Thyroid gland (tissue), 4 donors: ENCODE data around the gene NRIP3. TPM values are rescaled to one million over a fixed set of nuclear protein-coding genes. Genes with fewer than 3 reads are reported as not detected.

ENCODE experiments used
- DNase-seq, 2 donors: peaks; one replicate each; pipeline ENCODE4 v3.0.0-alpha.2; 2019
- H3K27ac ChIP-seq, 3 donors: fragments of 200-600 bp; sonication (generic); 1 replicate in 2 of 3; 2 replicates in 1 of 3; pipeline ENCODE4 v1.5.1; 2016 to 2019; ENCODE audit warnings: mild to moderate bottlenecking in 1 of 3, moderate library complexity in 1 of 3
- H3K27me3 ChIP-seq: fragments of 200-600 bp; sonication (generic); one replicate; pipeline ENCODE4 v1.5.1; 2019
- H3K36me3 ChIP-seq, 2 donors: fragments of 200-600 bp; sonication (generic); one replicate each; pipeline ENCODE4 v1.5.1; 2016 to 2019
- H3K4me1 ChIP-seq, 2 donors: fragments of 200-600 bp; sonication (generic); one replicate each; pipeline ENCODE4 v1.5.1; 2017 to 2019
- H3K4me3 ChIP-seq, 3 donors: fragments of 200-600 bp; sonication (generic); replicated peaks in 1 of 3; 1 replicate in 2 of 3; 2 replicates in 1 of 3; pipeline ENCODE4 v1.5.1; 2016; ENCODE audit warnings: mild to moderate bottlenecking in 1 of 3
- H3K9me3 ChIP-seq: fragments of 200-600 bp; sonication (generic); one replicate; pipeline ENCODE4 v1.5.1; 2017
- CTCF ChIP-seq, 6 experiments: fragments of 200-600 bp in 3 of 6; fragments of 450-650 bp in 3 of 6; sonication (generic) in 3 of 6; IDR thresholded peaks; one replicate each; pipeline ENCODE4 v1.5.1; 2016 to 2019; ENCODE audit warnings: antibody characterized with exemption in 6 of 6, mild to moderate bottlenecking in 2 of 6, inconsistent platforms in 1 of 6, moderate library complexity in 1 of 6
- POLR2A ChIP-seq, 2 donors: fragments of 450-650 bp; IDR thresholded peaks; one replicate each; pipeline ENCODE4 v1.6.1; 2017; ENCODE audit warnings: antibody characterized with exemption in 2 of 2, mild to moderate bottlenecking in 2 of 2, moderate library complexity in 1 of 2
- WGBS, 2 donors: methylation state at CpG; one replicate each; pipeline ENCODE4 v1.1.5; 2017; 5-methylcytosine and 5-hydroxymethylcytosine counted together
- intact Hi-C: fragments of 100-400 bp; cut with DNase I; formaldehyde crosslinking; loops from one replicate; pipeline ENCODE4 v1.15.1; 2023
- total RNA-seq, 4 donors: library from RNA; depleted of rRNA; stranded (reverse); fragments of >200 nt; gene quantifications; one replicate each; pipeline ENCODE4 v1.2.3, GENCODE V29; 2016

NRIP3 gene
- total RNA-seq, 4 donors from 2014 or later: 0.56 to 6.6 (median 1.2) TPM

DNA sequence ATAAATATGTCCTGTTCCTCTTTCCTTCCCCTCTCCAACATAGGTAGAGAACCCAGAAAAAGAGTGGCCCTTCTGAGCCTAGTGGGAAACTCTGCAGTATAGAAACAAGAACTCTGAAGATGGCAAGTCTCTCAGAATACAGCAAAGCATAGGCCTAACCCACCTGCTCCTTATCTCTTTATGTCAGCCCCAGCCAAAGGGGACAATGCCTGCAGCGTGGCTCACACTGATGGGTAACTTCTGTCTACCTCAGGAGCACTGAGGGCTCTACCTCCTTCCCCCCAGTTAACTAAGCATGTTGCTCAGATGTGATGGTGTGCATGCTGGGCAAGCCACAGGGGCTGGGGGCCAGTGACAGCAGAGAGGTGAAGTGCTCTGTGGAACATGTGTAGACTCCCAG lies 4.9 kb upstream of the NRIP3 start:
- 85 to 100% methylated on average over 1 of the region's 1 CpG for WGBS, 2 donors
- Histone ChIP-seq H3K36me3 (no peaks in the 10 kb centered on the region), H3K27ac (no peak overlapping the region), H3K9me3 (no peaks in the 10 kb centered on the region), H3K4me1 (peaks cover 7 to 8% of the 10 kb centered on the region in 2 donors), H3K27me3 (no peaks in the 10 kb centered on the region), H3K4me3 (no peak overlapping the region)
- intact Hi-C loops: no loop called here
- no peak for TF ChIP-seq CTCF (IDR thresholded peaks at IDR 0.05)
- TF ChIP-seq POLR2A (IDR thresholded peaks at IDR 0.05): no peak
- DNase-seq: no peak

- no peak for TF ChIP-seq POLR2A (IDR thresholded peaks at IDR 0.05)
- no peak for TF ChIP-seq CTCF (IDR thresholded peaks at IDR 0.05)
- peaks cover 13% of the 10 kb centered on the region in 2 donors for H3K4me1 ChIP-seq
- H3K27me3 ChIP-seq: no peaks in the 10 kb centered on the region
- 64 to 77% methylated on average over 3 of the region's 3 CpGs for WGBS, 2 donors
- no peaks in the 10 kb centered on the region for H3K36me3 ChIP-seq
- no peak for DNase-seq
- no peak overlapping the region for H3K4me3 ChIP-seq
- H3K9me3 ChIP-seq: no peaks in the 10 kb centered on the region
- H3K27ac ChIP-seq: no peak overlapping the region
- intact Hi-C loops: no loop called here
Observed at GRCh38 chr11:9008011-9008550, 4.3 kb upstream of the NRIP3 start.

- no peaks in the 10 kb centered on the region for H3K27me3 ChIP-seq
- WGBS, 2 donors: 80 to 82% methylated on average over 4 of the region's 4 CpGs
- intact Hi-C loops: no loop called here
- no peak for DNase-seq
- no peak overlapping the region for H3K4me3 ChIP-seq
- no peaks in the 10 kb centered on the region for H3K9me3 ChIP-seq
- peaks cover 15 to 16% of the 10 kb centered on the region in 2 donors for H3K4me1 ChIP-seq
- H3K27ac ChIP-seq: no peak overlapping the region
- TF ChIP-seq POLR2A (IDR thresholded peaks at IDR 0.05): no peak
- TF ChIP-seq CTCF (IDR thresholded peaks at IDR 0.05): no peak
- no peaks in the 10 kb centered on the region for H3K36me3 ChIP-seq
Observed at GRCh38 chr11:9005087-9005486, 1.3 kb upstream of the NRIP3 start.

DNA sequence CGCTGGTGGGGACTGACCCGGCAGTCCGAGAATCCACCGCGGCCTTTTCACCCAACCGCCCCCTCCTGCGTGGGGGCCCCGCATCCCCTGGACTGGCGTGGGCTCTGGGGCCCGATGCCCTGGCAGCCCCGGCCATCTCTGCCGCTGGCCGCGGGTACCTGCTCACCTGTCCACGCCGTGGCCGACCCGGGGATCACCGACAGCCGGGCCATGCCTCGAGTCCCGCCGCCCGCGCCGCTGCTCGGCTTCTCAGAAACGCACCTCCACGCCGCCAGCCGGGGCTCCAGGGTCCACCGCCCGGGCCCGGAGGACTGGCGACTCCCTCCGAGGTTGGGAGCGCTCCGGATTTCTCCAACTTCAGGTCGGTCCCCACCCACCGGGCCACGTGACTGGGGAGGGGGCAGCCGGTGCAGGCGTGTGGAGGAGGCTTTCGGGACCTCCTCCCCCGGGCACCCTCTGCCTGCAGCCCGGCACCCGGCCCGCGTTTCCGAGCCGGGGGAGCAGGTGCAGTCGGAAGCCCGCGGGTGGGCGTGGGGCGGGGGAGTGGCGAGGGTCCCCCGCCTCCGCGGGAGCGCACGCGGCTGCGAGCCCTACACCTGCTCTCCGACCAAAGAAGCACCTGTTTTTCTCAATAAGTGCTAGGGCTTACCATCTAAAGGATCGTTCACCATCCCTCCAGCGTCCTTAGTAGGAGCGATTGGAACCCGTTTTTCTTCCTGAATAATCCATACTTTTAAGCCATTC lies 554 bp upstream of the NRIP3 start:
- intact Hi-C loops: no loop called here
- H3K27me3 ChIP-seq: no peaks in the 10 kb centered on the region
- 9 to 12% methylated on average over 26 to 38 of the region's 69 CpGs for WGBS, 2 donors
- no peaks in the 10 kb centered on the region for H3K9me3 ChIP-seq
- peaks cover 15 to 16% of the 10 kb centered on the region in 2 donors for H3K4me1 ChIP-seq
- TF ChIP-seq POLR2A (IDR thresholded peaks at IDR 0.05) (no peak), CTCF (IDR thresholded peaks at IDR 0.05) (no peak)
- H3K27ac ChIP-seq: no peak overlapping the region
- H3K4me3 ChIP-seq: peak overlapping the region; percentile 33 to 48 (median 39)
- DNase-seq: peak; percentile 36 to 38
- no peaks in the 10 kb centered on the region for H3K36me3 ChIP-seq

- Histone ChIP-seq H3K27ac (no peak overlapping the region), H3K27me3 (no peaks in the 10 kb centered on the region), H3K36me3 (no peaks in the 10 kb centered on the region), H3K4me3 (peak overlapping the region; percentile 26 to 48 (median 33)), H3K4me1 (peaks cover 15 to 16% of the 10 kb centered on the region in 2 donors), H3K9me3 (no peaks in the 10 kb centered on the region)
- 14 to 19% methylated on average over 8 of the region's 8 CpGs for WGBS, 2 donors
- intact Hi-C loops: no loop called here
- DNase-seq: no peak
- TF ChIP-seq POLR2A (IDR thresholded peaks at IDR 0.05): no peak
- no peak for TF ChIP-seq CTCF (IDR thresholded peaks at IDR 0.05)
Observed at GRCh38 chr11:9002920-9003572, 755 bp downstream of the NRIP3 start.
